ENCODE measurements around the gene FASN. TPM values are rescaled to one million over a fixed set of nuclear protein-coding genes. Genes with fewer than 3 reads are reported as not detected.

The FASN gene
- total and polyA plus RNA-seq, 2 experiments from 2014 or later = 85.9 to 276 TPM

DNA sequence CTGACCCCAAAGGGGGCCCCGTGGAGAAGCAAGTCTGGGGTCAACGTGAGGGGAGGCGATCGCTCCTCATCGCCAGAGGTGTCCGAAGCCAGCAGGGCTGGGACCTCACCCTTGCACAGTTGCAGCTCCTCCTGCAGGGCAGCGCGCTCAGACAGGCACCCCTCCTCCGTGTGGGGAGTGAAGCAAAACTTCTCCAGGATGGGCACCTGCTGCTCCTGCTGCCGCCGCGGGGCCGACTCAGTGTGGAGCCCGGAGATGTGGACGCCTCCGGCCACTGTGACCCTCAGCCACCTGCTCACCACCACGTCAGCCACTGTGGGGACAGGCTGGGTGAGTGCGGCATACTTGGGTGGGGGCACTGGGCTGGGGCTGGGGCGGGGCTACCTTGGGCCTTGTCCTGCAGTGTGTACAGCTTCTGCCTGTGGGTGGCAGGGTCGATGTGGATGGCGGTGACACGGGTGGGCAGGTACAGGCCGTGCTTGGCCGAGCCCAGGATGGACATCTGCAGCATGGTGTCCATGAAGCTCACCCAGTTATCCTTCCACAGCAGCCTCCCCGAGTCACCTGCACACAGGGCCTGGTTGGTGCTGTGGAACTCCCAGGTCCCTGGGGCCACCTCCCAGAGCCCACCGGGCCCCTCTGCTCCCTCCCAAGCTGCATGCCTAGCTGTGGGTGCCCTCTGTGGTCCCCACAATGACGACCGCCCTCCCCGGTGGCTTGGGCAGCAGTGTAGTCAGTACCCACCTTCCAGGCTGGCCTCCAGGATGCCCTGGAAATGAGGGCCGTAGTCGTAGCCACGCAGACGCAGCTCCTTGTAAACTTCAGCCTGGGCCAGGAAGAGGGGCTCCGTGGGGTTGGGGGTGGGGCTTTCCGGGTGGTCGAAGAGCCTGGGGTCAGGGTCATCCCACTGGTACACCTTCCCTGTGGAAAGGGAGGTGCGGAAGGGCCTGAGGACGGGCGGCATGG is 10.8 kb downstream of the FASN start:
- TF ChIP-seq, protein P1, sequence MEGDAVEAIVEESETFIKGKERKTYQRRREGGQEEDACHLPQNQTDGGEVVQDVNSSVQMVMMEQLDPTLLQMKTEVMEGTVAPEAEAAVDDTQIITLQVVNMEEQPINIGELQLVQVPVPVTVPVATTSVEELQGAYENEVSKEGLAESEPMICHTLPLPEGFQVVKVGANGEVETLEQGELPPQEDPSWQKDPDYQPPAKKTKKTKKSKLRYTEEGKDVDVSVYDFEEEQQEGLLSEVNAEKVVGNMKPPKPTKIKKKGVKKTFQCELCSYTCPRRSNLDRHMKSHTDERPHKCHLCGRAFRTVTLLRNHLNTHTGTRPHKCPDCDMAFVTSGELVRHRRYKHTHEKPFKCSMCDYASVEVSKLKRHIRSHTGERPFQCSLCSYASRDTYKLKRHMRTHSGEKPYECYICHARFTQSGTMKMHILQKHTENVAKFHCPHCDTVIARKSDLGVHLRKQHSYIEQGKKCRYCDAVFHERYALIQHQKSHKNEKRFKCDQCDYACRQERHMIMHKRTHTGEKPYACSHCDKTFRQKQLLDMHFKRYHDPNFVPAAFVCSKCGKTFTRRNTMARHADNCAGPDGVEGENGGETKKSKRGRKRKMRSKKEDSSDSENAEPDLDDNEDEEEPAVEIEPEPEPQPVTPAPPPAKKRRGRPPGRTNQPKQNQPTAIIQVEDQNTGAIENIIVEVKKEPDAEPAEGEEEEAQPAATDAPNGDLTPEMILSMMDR (IDR thresholded peaks at IDR 0.05; ENCODE audit: low read depth, low read length) = no peak
- Histone ChIP-seq H3K27ac (no peak overlapping the region), H3K36me3 (peaks cover 90% of the 10 kb centered on the region), H3K4me3 (no peak overlapping the region), H3K4me1 (ENCODE audit: low read depth) (no peaks in the 10 kb centered on the region), H3K27me3 (no peaks in the 10 kb centered on the region), H3K9me3 (ENCODE audit: low read depth) (no peaks in the 10 kb centered on the region)
- no peak for DNase-seq (ENCODE audit: low read depth in 1 of 2, low spot score in 1 of 2)

DNA sequence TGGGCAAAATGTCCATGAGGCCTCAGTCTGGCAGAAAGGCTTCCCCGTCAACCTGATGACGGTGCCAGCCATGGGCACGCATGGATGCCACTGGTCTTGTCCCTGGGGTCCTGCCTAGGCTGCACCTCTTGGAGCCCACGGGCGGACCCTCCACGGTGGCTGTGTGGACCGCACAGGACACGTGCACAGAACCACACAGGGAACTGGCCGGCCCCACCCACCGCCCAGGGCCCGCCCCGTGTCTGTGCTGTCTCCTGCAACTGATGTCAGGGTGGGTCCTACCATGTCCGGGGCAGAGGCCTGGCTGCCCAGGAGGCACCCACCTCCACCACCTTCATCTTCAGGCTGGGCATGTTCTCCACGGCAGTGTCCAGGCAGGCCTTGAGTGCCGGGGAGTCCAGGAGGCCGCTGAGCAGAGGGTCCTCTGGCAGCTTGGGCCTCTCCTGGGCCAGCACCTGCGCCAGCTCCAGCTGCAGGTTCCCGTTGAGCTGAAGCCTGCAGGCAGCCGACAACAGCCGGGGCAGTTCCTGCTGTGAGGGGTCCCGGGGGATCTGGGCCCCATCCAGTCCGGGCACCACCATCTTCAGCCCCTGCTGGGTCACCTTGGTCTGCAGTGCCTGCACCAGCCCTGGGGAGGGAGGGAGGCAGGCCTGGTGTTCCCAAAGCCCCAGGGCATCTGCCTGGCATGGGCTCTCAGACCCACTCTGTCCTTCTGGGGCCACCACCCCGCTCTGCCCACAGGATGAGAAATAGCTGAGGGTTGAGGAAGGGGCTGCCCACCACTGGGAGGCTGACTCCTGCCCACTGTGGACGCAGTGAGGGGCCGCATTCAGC is 11.9 kb downstream of the FASN start:
- no peak for DNase-seq (ENCODE audit: low read depth in 1 of 2, low spot score in 1 of 2)
- Histone ChIP-seq H3K36me3 (peaks cover 85% of the 10 kb centered on the region), H3K4me3 (no peak overlapping the region), H3K27ac (no peak overlapping the region), H3K4me1 (ENCODE audit: low read depth) (no peaks in the 10 kb centered on the region), H3K27me3 (no peaks in the 10 kb centered on the region), H3K9me3 (ENCODE audit: low read depth) (no peaks in the 10 kb centered on the region)
- TF ChIP-seq, protein P1 (IDR thresholded peaks at IDR 0.05; ENCODE audit: low read depth, low read length) = no peak

DNA sequence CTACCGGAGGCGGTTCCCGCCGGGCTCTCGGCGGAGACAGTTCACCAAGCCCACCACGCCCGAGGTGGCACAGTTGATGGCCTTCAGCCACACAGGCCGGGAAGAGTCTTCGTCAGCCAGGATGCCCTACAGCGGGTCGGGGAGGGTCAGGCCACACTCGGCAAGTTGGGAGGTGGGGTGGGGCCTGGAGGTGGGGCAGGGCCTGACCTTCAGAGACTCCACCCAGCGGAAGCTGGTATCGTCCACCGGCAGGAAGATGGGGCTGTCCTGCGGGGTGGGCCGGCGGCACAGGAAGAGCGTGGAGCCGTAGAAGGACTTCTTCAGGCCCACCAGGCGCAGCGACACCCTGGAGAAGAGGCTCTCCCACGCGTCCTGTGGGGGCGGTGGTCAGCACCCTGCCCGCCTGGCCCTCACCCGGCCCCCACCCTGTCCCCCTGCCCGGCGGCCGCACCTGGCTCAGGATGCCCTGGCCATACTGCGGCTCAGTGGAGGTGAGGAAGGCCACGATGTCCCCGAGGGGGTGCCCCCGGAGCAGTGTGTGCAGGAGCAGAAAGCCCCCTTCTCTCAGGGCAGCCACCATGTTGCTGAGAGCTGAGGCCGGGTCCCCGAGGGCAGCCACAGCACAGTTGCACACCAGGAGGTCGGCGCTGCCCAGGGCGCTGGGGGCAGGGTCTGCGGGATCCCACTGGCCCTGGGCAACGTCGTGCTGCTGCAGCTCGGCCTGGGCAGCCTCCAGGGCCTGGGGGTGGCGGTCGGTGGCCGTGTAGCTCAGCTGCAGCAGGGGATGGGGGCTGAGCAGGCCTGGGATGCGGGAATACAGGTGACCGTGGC is 12.8 kb downstream of the FASN start:
- DNase-seq (ENCODE audit: low read depth in 1 of 2, low spot score in 1 of 2) = no peak
- Histone ChIP-seq H3K27ac (no peak overlapping the region), H3K9me3 (ENCODE audit: low read depth) (no peaks in the 10 kb centered on the region), H3K36me3 (peaks cover 87% of the 10 kb centered on the region), H3K27me3 (no peaks in the 10 kb centered on the region), H3K4me1 (ENCODE audit: low read depth) (no peaks in the 10 kb centered on the region), H3K4me3 (no peak overlapping the region)
- TF ChIP-seq, protein P1 (IDR thresholded peaks at IDR 0.05; ENCODE audit: low read depth, low read length) = no peak

DNA sequence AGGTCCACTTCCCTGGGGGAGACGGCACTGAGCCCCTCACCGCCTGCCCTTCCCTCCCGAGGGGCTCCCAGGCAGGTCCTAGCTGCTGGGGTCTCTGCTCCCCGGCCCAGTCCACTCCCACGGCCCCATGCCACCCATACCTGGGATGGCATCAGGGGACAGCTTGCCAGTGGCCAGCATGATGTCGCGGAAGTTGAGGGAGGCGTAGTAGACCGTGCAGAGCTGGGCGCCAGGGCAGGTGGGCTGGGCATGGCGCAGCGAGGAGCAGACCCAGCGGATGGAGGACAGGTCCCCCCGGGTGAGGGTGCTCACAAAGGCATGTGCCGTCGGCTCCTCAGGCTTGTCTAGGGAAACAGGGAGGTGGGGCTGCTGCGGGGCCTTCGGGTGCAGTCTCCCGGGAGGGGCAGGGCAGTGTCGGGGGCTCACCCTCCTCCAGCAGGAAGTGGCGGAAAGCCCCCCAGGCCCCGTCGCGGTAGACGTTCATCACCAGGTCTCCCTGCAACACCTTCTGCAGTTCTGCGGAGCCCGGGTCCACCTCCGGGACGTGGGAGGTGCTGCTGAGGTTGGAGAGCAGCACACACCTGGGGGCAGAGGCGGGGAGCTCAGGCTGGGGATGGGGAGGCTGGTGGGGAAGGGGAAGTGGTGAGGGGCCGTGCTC is 13.5 kb downstream of the FASN start:
- Histone ChIP-seq H3K36me3 (peaks cover 87% of the 10 kb centered on the region), H3K27ac (no peak overlapping the region), H3K4me3 (no peak overlapping the region), H3K9me3 (ENCODE audit: low read depth) (no peaks in the 10 kb centered on the region), H3K27me3 (no peaks in the 10 kb centered on the region), H3K4me1 (ENCODE audit: low read depth) (no peaks in the 10 kb centered on the region)
- no peak for DNase-seq (ENCODE audit: low read depth in 1 of 2, low spot score in 1 of 2)
- TF ChIP-seq, protein P1 (IDR thresholded peaks at IDR 0.05; ENCODE audit: low read depth, low read length) = no peak

Data from cardiac muscle cell (in vitro differentiated cells and primary cell).